ENCODE measurements around the gene UPK3B.
"Not testable (repeated sequence)": the region's sequence is repeated elsewhere in the genome, so short reads cannot be mapped to it uniquely, and the experiment has no call there.

- TF ChIP-seq BRF1 (IDR thresholded peaks at IDR 0.05; ENCODE audit: borderline replicate concordance, extremely low read depth, insufficient read length); SMC3 (conservative IDR thresholded peaks at IDR 0.05; ENCODE audit: insufficient read depth, low read depth, low read length); SMARCE1 (IDR thresholded peaks at IDR 0.05); SIN3B (IDR thresholded peaks at IDR 0.05; ENCODE audit: low read depth); EZH2 (IDR thresholded peaks at IDR 0.05; ENCODE audit: borderline replicate concordance, low read depth, low read length); SP2 (IDR thresholded peaks at IDR 0.05; ENCODE audit: extremely low read depth, low read depth, low read length, poor library complexity, severe bottlenecking); NR3C1 (CRISPR knock-in tag; IDR thresholded peaks at IDR 0.05); TGIF2 (CRISPR knock-in tag; IDR thresholded peaks at IDR 0.05); ZFP36 (IDR thresholded peaks at IDR 0.05; ENCODE audit: low read depth, low read length, partially characterized antibody): not testable (repeated sequence)
- TF ChIP-seq, protein P1, sequence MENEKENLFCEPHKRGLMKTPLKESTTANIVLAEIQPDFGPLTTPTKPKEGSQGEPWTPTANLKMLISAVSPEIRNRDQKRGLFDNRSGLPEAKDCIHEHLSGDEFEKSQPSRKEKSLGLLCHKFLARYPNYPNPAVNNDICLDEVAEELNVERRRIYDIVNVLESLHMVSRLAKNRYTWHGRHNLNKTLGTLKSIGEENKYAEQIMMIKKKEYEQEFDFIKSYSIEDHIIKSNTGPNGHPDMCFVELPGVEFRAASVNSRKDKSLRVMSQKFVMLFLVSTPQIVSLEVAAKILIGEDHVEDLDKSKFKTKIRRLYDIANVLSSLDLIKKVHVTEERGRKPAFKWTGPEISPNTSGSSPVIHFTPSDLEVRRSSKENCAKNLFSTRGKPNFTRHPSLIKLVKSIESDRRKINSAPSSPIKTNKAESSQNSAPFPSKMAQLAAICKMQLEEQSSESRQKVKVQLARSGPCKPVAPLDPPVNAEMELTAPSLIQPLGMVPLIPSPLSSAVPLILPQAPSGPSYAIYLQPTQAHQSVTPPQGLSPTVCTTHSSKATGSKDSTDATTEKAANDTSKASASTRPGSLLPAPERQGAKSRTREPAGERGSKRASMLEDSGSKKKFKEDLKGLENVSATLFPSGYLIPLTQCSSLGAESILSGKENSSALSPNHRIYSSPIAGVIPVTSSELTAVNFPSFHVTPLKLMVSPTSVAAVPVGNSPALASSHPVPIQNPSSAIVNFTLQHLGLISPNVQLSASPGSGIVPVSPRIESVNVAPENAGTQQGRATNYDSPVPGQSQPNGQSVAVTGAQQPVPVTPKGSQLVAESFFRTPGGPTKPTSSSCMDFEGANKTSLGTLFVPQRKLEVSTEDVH (IDR thresholded peaks at IDR 0.05; ENCODE audit: low read depth, partially characterized antibody), result not testable (repeated sequence)
- TF ChIP-seq, protein P2, sequence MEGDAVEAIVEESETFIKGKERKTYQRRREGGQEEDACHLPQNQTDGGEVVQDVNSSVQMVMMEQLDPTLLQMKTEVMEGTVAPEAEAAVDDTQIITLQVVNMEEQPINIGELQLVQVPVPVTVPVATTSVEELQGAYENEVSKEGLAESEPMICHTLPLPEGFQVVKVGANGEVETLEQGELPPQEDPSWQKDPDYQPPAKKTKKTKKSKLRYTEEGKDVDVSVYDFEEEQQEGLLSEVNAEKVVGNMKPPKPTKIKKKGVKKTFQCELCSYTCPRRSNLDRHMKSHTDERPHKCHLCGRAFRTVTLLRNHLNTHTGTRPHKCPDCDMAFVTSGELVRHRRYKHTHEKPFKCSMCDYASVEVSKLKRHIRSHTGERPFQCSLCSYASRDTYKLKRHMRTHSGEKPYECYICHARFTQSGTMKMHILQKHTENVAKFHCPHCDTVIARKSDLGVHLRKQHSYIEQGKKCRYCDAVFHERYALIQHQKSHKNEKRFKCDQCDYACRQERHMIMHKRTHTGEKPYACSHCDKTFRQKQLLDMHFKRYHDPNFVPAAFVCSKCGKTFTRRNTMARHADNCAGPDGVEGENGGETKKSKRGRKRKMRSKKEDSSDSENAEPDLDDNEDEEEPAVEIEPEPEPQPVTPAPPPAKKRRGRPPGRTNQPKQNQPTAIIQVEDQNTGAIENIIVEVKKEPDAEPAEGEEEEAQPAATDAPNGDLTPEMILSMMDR (IDR thresholded peaks at IDR 0.05 in 2 of 3, conservative IDR thresholded peaks at IDR 0.05 in 1 of 3; ENCODE audit: insufficient read depth in 2 of 3, low read depth in 1 of 3, low read length in 3 of 3), result not testable (repeated sequence)
Measured at GRCh38 chr7:76559685-76560084, 49.3 kb downstream of the UPK3B start.

Data from K562 (cell line).